ENCODE data around the gene ARFRP1.

ARFRP1 gene

DNA sequence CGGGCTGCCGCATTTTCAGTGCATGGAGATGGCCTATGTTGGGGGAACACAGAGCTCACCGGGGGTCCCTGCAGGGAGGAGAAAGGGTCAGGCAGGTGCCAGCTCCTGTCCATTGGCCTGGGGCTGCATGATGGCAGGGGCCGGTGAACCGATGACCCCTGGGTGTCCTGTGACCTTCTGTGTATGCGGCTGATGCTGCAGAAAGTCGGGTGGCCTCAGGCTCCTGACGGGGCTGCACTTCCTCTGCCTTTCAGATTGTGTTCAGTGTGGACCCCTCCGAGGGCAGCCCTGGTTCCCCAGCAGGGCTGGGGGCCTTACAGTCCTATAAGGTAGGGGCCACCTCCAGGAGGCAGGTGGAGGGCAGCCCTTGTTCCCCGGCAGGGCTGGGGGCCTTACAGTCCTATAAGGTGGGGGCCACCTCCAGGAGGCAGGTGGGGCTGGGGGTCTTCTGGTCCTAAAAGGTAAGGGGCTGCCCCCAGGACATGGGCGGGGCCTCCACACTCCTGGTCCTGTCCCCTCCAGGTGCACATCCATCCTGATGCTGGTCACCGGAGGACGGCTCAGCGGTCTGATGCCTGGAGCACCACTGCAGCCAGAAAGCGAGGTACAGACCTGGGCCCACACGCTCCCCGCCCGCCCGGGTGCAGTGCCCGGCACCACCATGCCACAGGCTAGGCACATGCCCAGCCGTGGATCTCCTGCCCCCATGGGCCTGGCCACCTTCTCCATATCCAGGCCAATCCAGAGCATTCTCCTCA is 22.3 kb downstream of the ARFRP1 start:
- CTCF ChIA-PET: no interaction called here
- TF ChIP-seq, protein P1, sequence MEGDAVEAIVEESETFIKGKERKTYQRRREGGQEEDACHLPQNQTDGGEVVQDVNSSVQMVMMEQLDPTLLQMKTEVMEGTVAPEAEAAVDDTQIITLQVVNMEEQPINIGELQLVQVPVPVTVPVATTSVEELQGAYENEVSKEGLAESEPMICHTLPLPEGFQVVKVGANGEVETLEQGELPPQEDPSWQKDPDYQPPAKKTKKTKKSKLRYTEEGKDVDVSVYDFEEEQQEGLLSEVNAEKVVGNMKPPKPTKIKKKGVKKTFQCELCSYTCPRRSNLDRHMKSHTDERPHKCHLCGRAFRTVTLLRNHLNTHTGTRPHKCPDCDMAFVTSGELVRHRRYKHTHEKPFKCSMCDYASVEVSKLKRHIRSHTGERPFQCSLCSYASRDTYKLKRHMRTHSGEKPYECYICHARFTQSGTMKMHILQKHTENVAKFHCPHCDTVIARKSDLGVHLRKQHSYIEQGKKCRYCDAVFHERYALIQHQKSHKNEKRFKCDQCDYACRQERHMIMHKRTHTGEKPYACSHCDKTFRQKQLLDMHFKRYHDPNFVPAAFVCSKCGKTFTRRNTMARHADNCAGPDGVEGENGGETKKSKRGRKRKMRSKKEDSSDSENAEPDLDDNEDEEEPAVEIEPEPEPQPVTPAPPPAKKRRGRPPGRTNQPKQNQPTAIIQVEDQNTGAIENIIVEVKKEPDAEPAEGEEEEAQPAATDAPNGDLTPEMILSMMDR (IDR thresholded peaks at IDR 0.05; ENCODE audit: insufficient read depth, low read length, missing control alignments): no peak
- POLR2A ChIA-PET: no interaction called here
- no peak for DNase-seq (ENCODE audit: low read depth, low spot score)
- H3K4me3 ChIP-seq (ENCODE audit: low read depth, low read length): no peak overlapping the region

DNA sequence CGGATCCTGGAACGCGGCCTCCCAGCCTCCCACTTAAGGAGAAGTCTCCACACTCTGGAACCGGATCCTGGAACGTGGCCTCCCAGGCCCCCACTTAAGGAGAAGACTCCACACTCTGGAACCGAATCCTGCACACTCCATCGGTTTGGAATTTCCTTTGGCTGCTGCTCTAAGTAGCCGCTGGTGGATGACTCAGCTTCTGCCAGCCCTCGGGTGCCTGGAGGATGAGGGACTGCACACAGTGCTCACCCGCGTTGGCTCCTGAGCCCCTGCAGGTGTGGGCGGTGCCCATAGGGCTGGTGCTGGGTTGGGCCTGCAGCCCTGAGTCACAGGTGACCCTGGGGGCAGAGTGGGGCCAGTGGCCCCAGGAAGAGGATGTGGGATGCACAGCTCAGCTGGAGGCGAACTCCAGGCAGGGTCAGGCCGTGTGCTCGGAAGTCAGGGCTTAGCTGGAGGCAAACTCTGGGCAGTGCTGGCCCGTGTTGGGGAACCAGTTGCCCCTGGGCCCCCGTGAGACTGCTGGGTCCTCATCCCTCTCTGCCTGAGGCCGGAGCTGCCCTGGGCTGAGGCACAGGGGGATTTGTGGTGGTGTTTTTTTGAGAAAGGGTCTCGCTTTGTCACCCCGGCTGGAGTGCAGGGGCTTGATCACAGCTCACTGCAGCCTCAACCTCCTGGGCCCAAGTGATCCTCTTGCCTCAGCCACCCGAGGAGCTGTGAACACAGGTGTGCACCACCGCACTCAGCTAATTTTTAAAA is 25.2 kb downstream of the ARFRP1 start:
- ChIA-PET CTCF (interaction anchor here (0.8 to 2.1 kb wide), 4 partner anchors 21 to 146 kb away, joined by 3 to 10 read pairs (median 3); no protein-coding TSS in a partner anchor), POLR2A (interaction anchor here (0.6 to 2.1 kb wide), 10 partner anchors 9 to 390 kb away, joined by 3 to 12 read pairs (median 3); partner anchors contain the start of genes RTEL1 and TPD52L2)
- no peak overlapping the region for H3K4me3 ChIP-seq (ENCODE audit: low read depth, low read length)
- DNase-seq (ENCODE audit: low read depth, low spot score): peak; percentile 80
- TF ChIP-seq, protein P1 (IDR thresholded peaks at IDR 0.05; ENCODE audit: insufficient read depth, low read length, missing control alignments): no peak

DNA sequence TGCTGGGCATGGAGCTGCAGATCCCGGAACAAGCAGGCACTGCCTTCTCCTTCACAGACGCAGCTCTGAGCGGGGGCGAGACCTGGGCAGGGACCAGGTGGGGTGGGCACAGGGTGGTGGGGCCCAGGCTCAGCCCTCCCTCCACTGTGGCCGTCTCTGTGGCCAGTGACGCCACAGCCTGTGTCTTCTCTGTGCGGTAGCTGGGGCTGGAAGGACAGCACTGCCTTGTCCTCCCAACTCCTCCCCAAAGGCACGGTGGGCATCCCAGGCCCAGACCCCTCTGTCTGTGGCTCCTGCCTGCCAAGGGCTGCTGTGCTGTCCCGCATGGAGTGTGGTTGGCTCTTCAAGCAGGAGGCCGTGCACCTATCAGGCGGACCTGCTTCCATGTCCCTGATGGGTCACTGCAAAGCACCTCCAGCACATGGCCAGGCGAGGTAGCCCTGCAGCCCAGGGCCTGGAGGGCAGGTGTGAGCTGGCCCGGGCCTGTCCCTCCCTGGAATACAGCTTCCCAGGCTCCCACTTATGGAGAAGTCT is 26.1 kb downstream of the ARFRP1 start:
- ChIA-PET POLR2A (interaction anchor here (0.5 to 2.1 kb wide), 9 partner anchors 10 to 391 kb away, joined by 3 to 12 read pairs (median 4); partner anchors contain the start of genes RTEL1 and TPD52L2), CTCF (interaction anchor here (0.7 to 2.1 kb wide), 2 partner anchors 100 to 143 kb away, joined by 3 to 10 read pairs; no protein-coding TSS in a partner anchor)
- TF ChIP-seq, protein P1 (IDR thresholded peaks at IDR 0.05; ENCODE audit: insufficient read depth, low read length, missing control alignments): no peak
- no peak overlapping the region for H3K4me3 ChIP-seq (ENCODE audit: low read depth, low read length)
- no peak for DNase-seq (ENCODE audit: low read depth, low spot score)

DNA sequence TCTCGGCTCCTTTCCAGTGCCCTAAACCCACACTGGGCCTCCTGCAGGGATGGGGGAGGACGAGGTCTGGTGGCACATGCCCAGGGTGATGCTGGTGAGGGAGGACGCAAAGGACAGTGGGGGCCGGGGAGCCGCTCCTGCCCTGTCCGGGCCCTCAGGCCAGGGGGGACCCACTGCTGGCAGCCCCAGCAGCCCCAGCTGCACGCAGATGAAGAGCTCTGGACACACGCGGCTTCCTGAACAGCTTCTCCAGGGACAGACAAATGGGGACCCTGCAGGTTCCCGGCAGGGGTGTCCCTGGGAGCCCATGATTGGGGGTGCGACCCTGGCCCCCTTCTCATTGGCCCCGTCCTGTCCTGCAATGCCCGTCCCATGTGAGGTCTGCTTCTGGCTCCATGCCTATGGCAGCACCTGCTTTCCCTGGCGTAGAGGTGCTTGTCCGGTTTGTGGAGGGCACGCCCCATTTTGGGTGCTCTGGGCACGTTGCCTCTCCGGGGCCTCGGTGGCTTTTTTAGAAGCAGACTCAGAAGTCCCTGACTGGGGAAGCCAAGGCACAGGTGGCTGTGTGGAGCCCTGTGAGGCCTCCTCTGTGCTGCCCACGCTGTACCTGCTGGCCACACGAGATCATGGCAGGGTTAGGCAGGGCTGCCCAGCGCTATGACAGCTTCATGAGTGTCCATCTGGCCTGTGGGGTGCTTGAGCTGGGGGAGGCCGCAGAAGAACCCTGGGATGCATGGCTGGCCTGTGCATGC is 26.7 kb downstream of the ARFRP1 start:
- POLR2A ChIA-PET: no interaction called here
- TF ChIP-seq, protein P1 (IDR thresholded peaks at IDR 0.05; ENCODE audit: insufficient read depth, low read length, missing control alignments): no peak
- H3K4me3 ChIP-seq (ENCODE audit: low read depth, low read length): no peak overlapping the region
- CTCF ChIA-PET: interaction anchor here (0.7 to 2.1 kb wide), 2 partner anchors 99 to 142 kb away, joined by 3 to 10 read pairs; no protein-coding TSS in a partner anchor
- no peak for DNase-seq (ENCODE audit: low read depth, low spot score)

DNA sequence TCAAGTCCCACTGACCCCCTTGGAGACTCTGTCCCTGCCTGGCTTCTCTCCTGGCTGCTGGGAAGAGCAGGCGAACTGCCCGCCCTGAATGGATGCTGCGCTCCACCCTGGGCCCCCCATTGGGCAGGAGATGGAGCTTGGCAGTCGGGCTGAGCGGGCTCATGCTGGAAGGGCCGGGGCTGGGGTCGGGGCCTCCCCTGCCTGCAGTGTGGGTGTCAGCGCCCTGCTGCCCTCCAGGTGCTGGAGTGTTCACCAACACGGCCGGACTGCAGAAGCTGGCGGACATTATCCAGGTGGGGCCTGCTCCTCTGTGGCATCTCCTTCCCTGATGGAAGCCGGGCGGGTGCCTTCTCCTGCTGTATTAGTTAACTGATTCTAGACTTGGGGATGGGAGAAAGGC is 27.3 kb downstream of the ARFRP1 start:
- POLR2A ChIA-PET: no interaction called here
- CTCF ChIA-PET: no interaction called here
- DNase-seq (ENCODE audit: low read depth, low spot score): no peak

More for the DNA sequence above, 27.3 kb downstream of the ARFRP1 start:
- H3K4me3 ChIP-seq (ENCODE audit: low read depth, low read length): no peak overlapping the region
- TF ChIP-seq, protein P1 (IDR thresholded peaks at IDR 0.05; ENCODE audit: insufficient read depth, low read length, missing control alignments): no peak

Measured in AG04449 (cell line).